A549 (cell line): ENCODE measurements around the gene FAAH. TPM values are rescaled to one million over a fixed set of nuclear protein-coding genes. Genes with fewer than 3 reads are reported as not detected.

ENCODE experiments used
- ATAC-seq, 2 experiments: fragments of 200-7000 bp in 1 of 2; fragments of >200 bp in 1 of 2; cut with Nextera tagmentation in 1 of 2; cut with Tn5 transposase in 1 of 2; 3 replicates each; pipeline versions ENCODE4 v1.8.0 to v1.9.1; 2018 to 2020; ENCODE audit warnings: mild to moderate bottlenecking in 1 of 2, moderate library complexity in 1 of 2
- CTCF ChIA-PET: fragments of 300-600 bp; sonication (Branson Sonifier 250); formaldehyde crosslinking; extraction: SDS; loops from one replicate; lab custom pipeline; 2021; ENCODE audit warnings: antibody characterized with exemption, inconsistent platforms; lab: Yijun Ruan, JAX
- POLR2A ChIA-PET: fragments of 350-600 bp; formaldehyde crosslinking; extraction: SDS; loops from one replicate; lab custom pipeline; 2021; ENCODE audit warnings: antibody characterized with exemption, inconsistent platforms; lab: Yijun Ruan, JAX
- DNase-seq, 2 experiments: peaks; one replicate each; pipeline versions ENCODE4 v3.0.0 to v3.0.0-alpha.2; 2011 to 2016; ENCODE audit warnings: low read depth in 1 of 2, low spot score in 1 of 2
- FAIRE-seq: peaks from 2 replicates; lab custom pipeline; 2011; peaks lifted over from hg19 to GRCh38; lab: Jason Lieb, UNC
- H3K27ac ChIP-seq, 2 experiments: fragments of >200 bp; sonication (Bioruptor Twin); formaldehyde crosslinking; 3 replicates each; pipeline ENCODE4 v1.5.1; 2016 to 2017
- H3K4me1 ChIP-seq: fragments of >200 bp; sonication (Bioruptor Twin); formaldehyde crosslinking; 3 replicates; pipeline ENCODE4 v1.6.1; 2016
- H3K4me2 ChIP-seq: fragments of >200 bp; sonication (Bioruptor Twin); formaldehyde crosslinking; 3 replicates; pipeline ENCODE4 v1.6.1; 2016
- H3K4me3 ChIP-seq: fragments of >200 bp; sonication (Bioruptor Twin); formaldehyde crosslinking; 3 replicates; pipeline ENCODE4 v1.5.1; 2016
- H3K9me3 ChIP-seq: fragments of >200 bp; sonication (Bioruptor Twin); formaldehyde crosslinking; 3 replicates; pipeline ENCODE4 v1.6.1; 2016
- CBX8 ChIP-seq: fragments of 200-600 bp; sonication (generic); IDR thresholded peaks from 2 replicates; pipeline ENCODE4 v1.6.1; 2016
- CEBPB ChIP-seq, 2 experiments: fragments of >200 bp in 1 of 2; sonication (Bioruptor Twin) in 1 of 2; formaldehyde crosslinking in 1 of 2; IDR thresholded peaks; 2 replicates each; pipeline ENCODE4 v1.6.1; 2012 to 2016
- CHD2 ChIP-seq: fragments of 150-350 bp; IDR thresholded peaks from 2 replicates; pipeline ENCODE4 v1.6.1; 2014; ENCODE audit warnings: low read length; ENCODE audit not compliant: partially characterized antibody
- EHF ChIP-seq: fragments of 250-450 bp; sonication (Bioruptor Pico); IDR thresholded peaks from 2 replicates; pipeline ENCODE4 v1.5.0; 2020; ENCODE audit warnings: mild to moderate bottlenecking
- EP300 ChIP-seq, 2 experiments: fragments of >200 bp; sonication (Bioruptor Twin); formaldehyde crosslinking; IDR thresholded peaks; 2 replicates in 1 of 2; 3 replicates in 1 of 2; pipeline ENCODE4 v1.6.1; 2016 to 2017
- ESRRA ChIP-seq: fragments of 150-350 bp; IDR thresholded peaks from 2 replicates; pipeline ENCODE4 v1.6.1; 2014; ENCODE audit warnings: mild to moderate bottlenecking, low read length, borderline replicate concordance
- FOSB ChIP-seq: fragments of 250-450 bp; sonication (Bioruptor Pico); IDR thresholded peaks from 2 replicates; pipeline ENCODE4 v1.5.0; 2020; ENCODE audit warnings: mild to moderate bottlenecking, moderate library complexity
- FOSL2 ChIP-seq, 2 experiments: fragments of 450-650 bp in 1 of 2; fragments of >200 bp in 1 of 2; sonication (Bioruptor Twin) in 1 of 2; formaldehyde crosslinking; IDR thresholded peaks; 2 replicates each; pipeline versions ENCODE4 v1.5.0 to v1.6.1; 2016 to 2020; ENCODE audit warnings: mild to moderate bottlenecking in 1 of 2, moderate library complexity in 1 of 2
- HDAC2 ChIP-seq: fragments of 200-600 bp; sonication (generic); IDR thresholded peaks from 2 replicates; pipeline ENCODE4 v1.6.1; 2016
- HEYL ChIP-seq: fragments of 250-450 bp; sonication (Bioruptor Pico); IDR thresholded peaks from 2 replicates; pipeline ENCODE4 v1.8.0; 2021; ENCODE audit warnings: mild to moderate bottlenecking, moderate library complexity
- HOXB5 ChIP-seq: fragments of 250-450 bp; sonication (Bioruptor Pico); IDR thresholded peaks from 2 replicates; pipeline ENCODE4 v1.5.0; 2020; ENCODE audit warnings: mild to moderate bottlenecking, moderate library complexity
- JUNB ChIP-seq: fragments of >200 bp; sonication (Bioruptor Twin); formaldehyde crosslinking; IDR thresholded peaks from 2 replicates; pipeline ENCODE4 v1.6.1; 2016
- KDM1A ChIP-seq: fragments of 200-600 bp; sonication (generic); IDR thresholded peaks from 2 replicates; pipeline ENCODE4 v1.6.1; 2016; ENCODE audit warnings: low read depth, mild to moderate bottlenecking
- KDM5A ChIP-seq: fragments of 200-600 bp; sonication (generic); IDR thresholded peaks from 2 replicates; pipeline ENCODE4 v1.6.1; 2016; ENCODE audit warnings: antibody characterized with exemption, mild to moderate bottlenecking
- MAZ ChIP-seq: fragments of 150-350 bp; IDR thresholded peaks from 2 replicates; pipeline ENCODE4 v1.6.1; 2014; ENCODE audit warnings: antibody characterized with exemption, low read depth, low read length, borderline replicate concordance
- NFE2L2 ChIP-seq: fragments of 150-350 bp; conservative IDR thresholded peaks from 2 replicates; pipeline ENCODE4 v1.6.1; 2014; ENCODE audit warnings: low read length
- POLR2A ChIP-seq: IDR thresholded peaks from 2 replicates; pipeline ENCODE4 v1.6.1; 2012; ENCODE audit warnings: mild to moderate bottlenecking, low read length
- RCOR1 ChIP-seq: fragments of 150-350 bp; IDR thresholded peaks from 2 replicates; pipeline ENCODE4 v1.6.1; 2014; ENCODE audit warnings: antibody characterized with exemption, low read length, low read depth
- RFX5 ChIP-seq: fragments of 450-650 bp; IDR thresholded peaks from 2 replicates; pipeline ENCODE4 v1.7.1; 2014; ENCODE audit warnings: antibody characterized with exemption, mild to moderate bottlenecking, moderate library complexity
- SMC3 ChIP-seq: fragments of >200 bp; sonication (Bioruptor Twin); formaldehyde crosslinking; IDR thresholded peaks from 3 replicates; pipeline ENCODE4 v1.6.1; 2018; ENCODE audit warnings: inconsistent platforms
- SREBF2 ChIP-seq: fragments of 450-650 bp; IDR thresholded peaks from 2 replicates; pipeline ENCODE4 v1.6.1; 2014; ENCODE audit warnings: mild to moderate bottlenecking, moderate library complexity
- TFCP2L1 ChIP-seq: fragments of 250-450 bp; sonication (Bioruptor Pico); IDR thresholded peaks from 2 replicates; pipeline ENCODE4 v1.5.0; 2021; ENCODE audit warnings: mild to moderate bottlenecking
- TP53 ChIP-seq: fragments of 250-450 bp; sonication (Bioruptor Pico); IDR thresholded peaks from 2 replicates; pipeline ENCODE4 v1.5.0; 2021; ENCODE audit warnings: mild to moderate bottlenecking, moderate library complexity
- USF2 ChIP-seq: fragments of 450-650 bp; IDR thresholded peaks from 2 replicates; pipeline ENCODE4 v1.6.1; 2014; ENCODE audit warnings: antibody characterized with exemption
- ZFP36 ChIP-seq: fragments of 450-650 bp; IDR thresholded peaks from 2 replicates; pipeline ENCODE4 v1.6.1; 2014; ENCODE audit warnings: borderline replicate concordance; ENCODE audit not compliant: partially characterized antibody
- ZSCAN20 ChIP-seq: fragments of 250-450 bp; sonication (Bioruptor Pico); IDR thresholded peaks from 2 replicates; pipeline ENCODE4 v1.8.0; 2022; ENCODE audit warnings: mild to moderate bottlenecking, moderate library complexity
- WGBS: methylation state at CpG from one replicate; pipeline ENCODE4 v1.1.6; 2017; ENCODE audit errors: missing lambda C conversion rate; 5-methylcytosine and 5-hydroxymethylcytosine counted together
- polyA plus RNA-seq, 4 experiments: library from polyadenylated mRNA; depleted of rRNA in 3 of 4; stranded (reverse); fragments of >200 nt; fragmentation: RNase III in 1 of 4; extraction: RNeasy Plus Mini Kit Qiagen cat#74134 plus additional on column Dnase treatment in 1 of 4; gene quantifications; 2 replicates in 3 of 4; 3 replicates in 1 of 4; pipeline ENCODE4 v1.2.3, GENCODE V29; 2011 to 2017
- TF ChIP-seq, protein P1 (sequence below): fragments of >200 bp; sonication (Bioruptor Twin); formaldehyde crosslinking; IDR thresholded peaks from 2 replicates; pipeline ENCODE4 v1.6.1; 2016
- TF ChIP-seq, protein P2 (sequence below): fragments of 250-450 bp; sonication (Bioruptor Pico); IDR thresholded peaks from 2 replicates; pipeline ENCODE4 v1.5.0; 2021; ENCODE audit warnings: mild to moderate bottlenecking, moderate library complexity, borderline replicate concordance
- TF ChIP-seq, protein P3 (sequence below): IDR thresholded peaks from 2 replicates; pipeline ENCODE4 v1.6.1; 2012; ENCODE audit warnings: low read depth, borderline replicate concordance

FAAH gene
- polyA plus RNA-seq, 2 of the 4 experiments (the other 2 are of a cell fraction): 1.2 to 1.3 TPM

DNA sequence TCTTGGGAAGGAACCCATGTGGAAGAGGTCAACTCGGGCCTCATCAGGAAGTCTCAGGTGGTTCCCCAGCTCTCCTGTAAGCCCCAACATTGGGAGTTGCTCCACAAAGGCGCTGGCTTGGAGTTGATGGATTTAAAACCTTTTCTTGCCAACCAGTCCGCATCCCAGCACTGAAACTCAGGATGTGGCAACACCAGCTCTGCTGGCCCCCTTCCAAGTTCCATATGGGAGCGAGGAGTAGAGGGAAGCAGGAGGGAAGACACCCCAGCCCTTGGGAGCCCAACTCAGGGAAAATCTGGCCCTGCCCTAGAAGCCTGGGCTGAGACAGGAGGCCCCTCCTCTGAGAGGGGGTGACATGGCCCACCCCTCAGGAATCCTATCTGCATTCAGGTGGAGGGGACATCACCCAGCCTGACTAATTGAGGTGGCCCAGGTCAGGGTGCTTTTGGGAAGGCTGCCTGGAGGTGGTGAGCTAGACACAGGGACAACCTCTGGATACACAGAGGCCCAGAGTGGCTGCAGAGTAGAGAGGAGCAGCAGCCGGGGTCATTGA is 62.4 kb downstream of the FAAH start:
- POLR2A ChIA-PET: no interaction called here
- no peak for TF ChIP-seq MAZ
- no peak for TF ChIP-seq HOXB5 (CRISPR knock-in tag)
- no peak for TF ChIP-seq FOSB
- TF ChIP-seq TP53: no peak
- no peak for TF ChIP-seq SREBF2
- no peak for TF ChIP-seq KDM5A
- no peak for TF ChIP-seq CHD2
- TF ChIP-seq USF2: no peak
- no peak for ATAC-seq

DNA sequence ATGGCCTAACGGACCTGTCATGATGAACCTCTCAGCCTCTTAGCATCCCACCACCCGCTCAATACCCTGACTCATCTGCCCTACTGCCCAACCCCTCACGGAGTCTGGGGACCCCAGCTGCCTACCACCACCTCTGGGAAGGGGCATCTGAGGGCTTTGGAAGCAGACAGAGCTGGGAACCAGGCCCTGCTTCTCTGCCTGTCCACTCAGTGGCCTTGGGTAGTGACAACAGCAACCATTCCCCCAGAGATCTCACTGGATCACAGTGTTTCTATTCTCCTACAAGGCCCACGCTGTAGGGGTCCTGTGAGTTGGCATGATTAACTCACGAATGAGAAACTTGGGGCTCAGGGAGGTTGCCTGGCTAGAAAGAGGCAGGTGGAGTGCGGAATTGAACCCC is 63.1 kb downstream of the FAAH start:
- TF ChIP-seq, protein P1, sequence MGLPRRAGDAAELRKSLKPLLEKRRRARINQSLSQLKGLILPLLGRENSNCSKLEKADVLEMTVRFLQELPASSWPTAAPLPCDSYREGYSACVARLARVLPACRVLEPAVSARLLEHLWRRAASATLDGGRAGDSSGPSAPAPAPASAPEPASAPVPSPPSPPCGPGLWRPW: no peak
- TF ChIP-seq CEBPB (IDR thresholded peaks at IDR 0.05) (no peak), EP300 (IDR thresholded peaks at IDR 0.05) (no peak), TFCP2L1 (no peak), HDAC2 (no peak), EHF (CRISPR knock-in tag) (no peak), ZFP36 (no peak), CBX8 (no peak), ZSCAN20 (no peak), HOXB5 (CRISPR knock-in tag) (no peak), JUNB (no peak), NFE2L2 (no peak), RCOR1 (no peak), ESRRA (no peak)
- TF ChIP-seq, protein P2, sequence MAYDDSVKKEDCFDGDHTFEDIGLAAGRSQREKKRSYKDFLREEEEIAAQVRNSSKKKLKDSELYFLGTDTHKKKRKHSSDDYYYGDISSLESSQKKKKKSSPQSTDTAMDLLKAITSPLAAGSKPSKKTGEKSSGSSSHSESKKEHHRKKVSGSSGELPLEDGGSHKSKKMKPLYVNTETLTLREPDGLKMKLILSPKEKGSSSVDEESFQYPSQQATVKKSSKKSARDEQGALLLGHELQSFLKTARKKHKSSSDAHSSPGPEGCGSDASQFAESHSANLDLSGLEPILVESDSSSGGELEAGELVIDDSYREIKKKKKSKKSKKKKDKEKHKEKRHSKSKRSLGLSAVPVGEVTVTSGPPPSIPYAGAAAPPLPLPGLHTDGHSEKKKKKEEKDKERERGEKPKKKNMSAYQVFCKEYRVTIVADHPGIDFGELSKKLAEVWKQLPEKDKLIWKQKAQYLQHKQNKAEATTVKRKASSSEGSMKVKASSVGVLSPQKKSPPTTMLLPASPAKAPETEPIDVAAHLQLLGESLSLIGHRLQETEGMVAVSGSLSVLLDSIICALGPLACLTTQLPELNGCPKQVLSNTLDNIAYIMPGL: no peak
- no peak overlapping the region for H3K4me3 ChIP-seq
- H3K4me2 ChIP-seq: no peak overlapping the region
- POLR2A ChIA-PET: no interaction called here
- CTCF ChIA-PET: interaction anchor here (1.0 to 1.8 kb wide), 2 partner anchors 10 to 15 kb away, joined by 7 read pairs; no protein-coding TSS in a partner anchor
- ATAC-seq (no peak), FAIRE-seq (no peak), DNase-seq (no peak)
- no peaks in the 10 kb centered on the region for H3K4me1 ChIP-seq
- no peaks in the 10 kb centered on the region for H3K9me3 ChIP-seq
- WGBS: 63% methylated on average over 6 of the region's 6 CpGs
- H3K27ac ChIP-seq: no peak overlapping the region

More for the DNA sequence above, 62.4 kb downstream of the FAAH start:
- Histone ChIP-seq H3K9me3 (no peaks in the 10 kb centered on the region), H3K27ac (no peak overlapping the region), H3K4me3 (no peak overlapping the region), H3K4me2 (no peak overlapping the region), H3K4me1 (no peaks in the 10 kb centered on the region)
- FAIRE-seq (no peak), DNase-seq (no peak)
- CTCF ChIA-PET: interaction anchor here (0.7 to 1.4 kb wide), 3 partner anchors 10 to 72 kb away, joined by 3 to 8 read pairs (median 4); no protein-coding TSS in a partner anchor
- WGBS: 67% methylated on average over 3 of the region's 5 CpGs

GRCh38 chr1:46458190-46458589 is 64.1 kb downstream of the FAAH start:
- H3K4me1 ChIP-seq: no peaks in the 10 kb centered on the region
- no peak overlapping the region for H3K4me2 ChIP-seq
- H3K27ac ChIP-seq: no peak overlapping the region
- H3K9me3 ChIP-seq: no peaks in the 10 kb centered on the region
- ATAC-seq: no peak
- FAIRE-seq: no peak
- H3K4me3 ChIP-seq: no peak overlapping the region
- no peak for DNase-seq
- ChIA-PET CTCF (interaction anchor here (1.0 to 1.8 kb wide), 5 partner anchors 11 to 90 kb away, joined by 3 to 7 read pairs (median 4); no protein-coding TSS in a partner anchor), POLR2A (no interaction called here)
- 27% methylated on average over 2 of the region's 4 CpGs for WGBS
- TF ChIP-seq RFX5 (no peak), KDM1A (no peak), POLR2A (no peak), HEYL (CRISPR knock-in tag) (no peak), SMC3 (no peak), NFE2L2 (no peak), FOSL2 (IDR thresholded peaks at IDR 0.05) (no peak), FOSL2 (CRISPR knock-in tag; IDR thresholded peaks at IDR 0.05) (no peak)
- TF ChIP-seq, protein P3, sequence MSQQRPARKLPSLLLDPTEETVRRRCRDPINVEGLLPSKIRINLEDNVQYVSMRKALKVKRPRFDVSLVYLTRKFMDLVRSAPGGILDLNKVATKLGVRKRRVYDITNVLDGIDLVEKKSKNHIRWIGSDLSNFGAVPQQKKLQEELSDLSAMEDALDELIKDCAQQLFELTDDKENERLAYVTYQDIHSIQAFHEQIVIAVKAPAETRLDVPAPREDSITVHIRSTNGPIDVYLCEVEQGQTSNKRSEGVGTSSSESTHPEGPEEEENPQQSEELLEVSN: no peak
